Hematopoietic multipotent progenitor cell treated with erythropoietin and hydrocortisone succinate and interleukin-3 and kit ligand, for 4 days (in vitro differentiated cells): ENCODE data around the gene NECAB2.

Experiments used
- DNase-seq: peaks from one replicate; pipeline ENCODE4 v3.0.0-alpha.2; 2015

The NECAB2 gene

DNA sequence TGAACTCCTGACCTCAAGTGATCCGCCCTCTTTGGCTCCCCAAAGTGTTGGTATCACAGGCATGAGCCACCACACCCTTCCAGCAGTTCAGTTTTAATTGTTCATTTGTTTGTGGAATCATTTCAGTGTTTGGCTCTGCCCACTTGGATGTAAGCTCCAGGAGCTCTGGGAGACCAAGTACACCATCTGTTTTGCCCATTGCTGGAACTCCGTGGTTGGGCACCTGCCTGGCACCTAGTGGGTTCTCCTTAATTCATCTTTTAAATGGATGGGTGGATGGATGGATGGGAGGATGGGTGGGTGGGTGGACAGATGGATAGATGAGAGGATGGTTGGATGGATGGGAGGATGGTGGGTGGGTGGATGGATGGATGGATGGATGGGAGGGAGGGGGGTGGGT is 953 bp upstream of the NECAB2 start:
- no peak for DNase-seq

DNA sequence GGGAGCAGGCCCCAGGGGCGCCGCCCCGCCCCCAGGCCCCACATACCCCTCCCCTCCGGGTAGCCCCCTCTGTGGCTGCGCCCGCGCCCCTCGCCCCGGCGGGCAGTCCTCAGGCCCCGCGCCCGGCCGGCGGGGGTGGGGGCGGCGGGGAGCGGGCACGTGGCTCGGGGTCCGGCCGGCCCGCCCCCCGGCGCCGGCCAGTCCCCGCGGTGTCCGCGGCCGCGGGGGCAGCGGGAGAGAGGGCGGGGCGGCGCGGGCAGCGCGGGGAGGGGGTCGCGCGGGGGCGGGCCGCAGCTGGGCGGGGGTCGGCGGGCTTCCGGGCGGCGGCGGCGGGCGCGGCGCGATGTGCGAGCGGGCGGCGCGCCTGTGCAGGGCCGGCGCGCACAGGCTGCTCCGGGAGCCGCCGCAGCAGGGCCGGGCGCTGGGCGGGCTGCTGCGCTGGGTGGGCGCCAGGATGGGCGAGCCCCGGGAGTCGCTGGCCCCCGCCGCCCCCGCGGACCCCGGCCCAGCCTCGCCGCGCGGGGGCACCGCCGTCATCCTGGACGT is 335 bp downstream of the NECAB2 start:
- DNase-seq: no peak

DNA sequence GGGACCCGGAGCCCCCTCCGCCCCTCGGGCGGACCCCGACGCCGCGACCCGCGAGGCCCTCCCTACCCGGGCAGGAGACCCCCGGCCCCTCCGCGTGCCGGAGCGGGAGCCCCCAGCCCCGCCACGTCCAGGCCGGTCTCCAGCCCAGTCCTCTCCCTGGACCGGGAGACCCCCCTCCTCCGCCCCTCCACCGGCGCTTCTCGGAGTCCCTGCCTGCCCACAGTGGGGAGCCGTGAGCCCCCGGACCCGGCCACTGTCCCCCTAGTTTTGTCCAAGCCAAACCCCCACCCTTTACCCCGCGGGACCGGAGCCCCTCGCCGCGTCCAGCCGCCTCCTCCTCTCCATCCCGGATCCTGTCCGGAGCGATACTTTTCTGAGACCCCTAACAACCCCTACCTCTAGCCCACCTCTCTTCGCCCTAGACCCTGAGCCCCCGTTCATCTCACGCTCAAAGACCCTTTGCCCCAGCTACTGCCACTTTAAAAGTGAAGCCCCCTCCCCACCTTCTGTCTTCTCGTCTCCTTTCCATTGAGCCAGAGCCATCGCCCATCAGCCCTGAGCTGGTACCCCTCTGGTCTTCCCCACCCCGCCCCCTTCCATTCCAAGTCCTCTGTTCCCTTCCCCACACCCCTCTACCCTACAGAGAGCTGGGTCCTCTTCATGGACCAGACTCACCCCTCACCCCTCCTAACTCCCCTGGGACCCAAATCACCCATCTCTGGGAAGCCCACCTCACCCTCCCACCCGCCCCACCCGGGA is 1.0 kb downstream of the NECAB2 start:
- DNase-seq: no peak

DNA sequence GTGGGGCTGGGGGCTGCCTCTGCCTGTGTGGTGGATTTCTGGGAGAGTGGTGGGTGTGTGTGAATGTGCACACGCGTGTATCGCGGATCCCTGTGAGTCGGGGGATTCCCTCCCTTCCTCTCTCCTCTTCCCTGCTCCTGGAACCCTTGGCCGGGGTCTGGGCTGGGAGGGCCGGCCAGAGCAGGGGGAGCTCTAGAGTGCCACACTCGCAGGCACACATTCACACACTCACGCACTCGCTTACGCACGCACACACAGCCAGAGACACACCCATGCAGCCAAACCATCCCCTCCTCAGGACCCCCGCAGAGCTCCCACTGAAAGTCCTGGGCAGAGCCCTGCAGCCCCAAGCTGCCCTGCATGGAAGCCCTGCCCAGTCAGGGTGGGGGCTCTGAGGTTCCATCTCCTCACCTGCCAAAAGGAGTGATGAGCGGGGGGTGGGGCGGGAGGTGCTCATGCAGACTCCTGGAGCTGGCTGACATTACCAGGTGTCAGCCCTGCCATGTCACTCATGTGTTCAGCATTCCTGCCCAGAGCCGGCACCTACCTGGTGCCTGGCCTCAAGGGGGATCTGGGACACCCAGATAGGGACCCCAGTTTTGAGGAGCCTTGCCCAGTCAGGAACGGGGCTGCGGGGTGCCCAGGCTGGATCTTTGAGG is 1.9 kb downstream of the NECAB2 start:
- DNase-seq: no peak

DNA sequence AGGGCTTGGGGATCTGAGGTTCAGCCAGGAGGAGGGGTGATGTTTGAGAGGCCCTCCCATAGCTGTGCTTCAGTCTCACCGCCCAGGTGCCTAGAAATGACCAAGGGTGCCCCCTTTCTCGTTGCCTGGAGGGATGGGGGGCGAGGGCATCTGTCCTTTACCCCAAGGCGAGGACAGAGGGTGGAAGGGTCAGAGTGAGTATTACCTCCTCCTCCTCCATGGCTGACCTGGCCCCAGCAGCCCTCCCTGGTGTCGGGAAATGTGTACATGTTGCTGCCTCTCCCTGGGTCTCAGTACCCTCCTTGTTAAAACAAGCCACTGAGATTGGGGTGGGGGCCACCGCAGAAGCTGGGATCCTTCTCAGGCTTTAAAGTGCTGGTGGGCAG is 2.4 kb downstream of the NECAB2 start:
- no peak for DNase-seq

DNA sequence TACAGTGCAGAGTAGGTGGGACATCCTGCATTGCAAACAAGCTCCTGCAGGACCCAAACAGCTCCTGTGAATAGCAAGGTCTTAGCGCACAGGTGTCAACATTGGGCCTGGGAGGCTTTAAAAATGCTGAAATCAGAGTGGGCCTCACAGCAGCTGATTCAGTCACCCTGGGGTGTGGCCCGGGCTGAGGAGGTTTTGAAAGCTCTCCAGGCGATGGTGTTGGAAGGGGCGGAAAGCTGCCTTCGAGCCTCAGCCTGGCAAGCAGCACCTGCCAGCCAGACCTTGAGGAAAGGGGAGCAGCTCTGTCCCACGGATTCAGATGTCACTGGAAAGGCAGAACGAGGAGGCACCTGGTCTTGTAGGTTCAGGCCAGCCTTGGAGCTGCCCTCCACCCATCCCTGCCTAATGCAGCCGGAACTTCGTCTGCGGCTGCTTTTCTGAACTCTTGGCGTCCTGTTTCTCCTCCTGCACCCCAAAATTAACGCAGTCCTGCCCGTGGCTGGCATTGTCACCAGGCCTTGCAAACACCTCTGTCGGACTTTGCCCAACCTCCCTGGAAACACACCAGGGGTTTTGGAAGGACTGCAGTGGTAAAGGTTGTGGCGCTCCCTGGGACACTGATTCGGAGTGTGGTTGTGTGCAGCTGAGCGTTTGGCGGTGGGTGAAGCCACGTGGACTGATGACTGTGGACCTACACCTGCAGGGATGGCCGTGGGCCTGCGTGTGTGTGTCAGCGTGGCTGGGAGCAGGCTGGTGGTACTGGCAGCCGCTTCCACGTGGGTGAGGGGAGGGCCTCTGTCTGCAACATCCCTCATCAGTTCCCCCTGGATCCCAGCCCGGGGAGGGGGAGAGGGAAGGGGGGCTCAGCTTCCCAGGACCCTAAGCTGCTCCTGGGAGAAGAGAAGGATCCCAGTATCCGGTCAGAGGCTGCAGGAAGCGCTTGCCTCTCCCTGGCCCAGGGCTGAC is 3.4 kb downstream of the NECAB2 start:
- no peak for DNase-seq

DNA sequence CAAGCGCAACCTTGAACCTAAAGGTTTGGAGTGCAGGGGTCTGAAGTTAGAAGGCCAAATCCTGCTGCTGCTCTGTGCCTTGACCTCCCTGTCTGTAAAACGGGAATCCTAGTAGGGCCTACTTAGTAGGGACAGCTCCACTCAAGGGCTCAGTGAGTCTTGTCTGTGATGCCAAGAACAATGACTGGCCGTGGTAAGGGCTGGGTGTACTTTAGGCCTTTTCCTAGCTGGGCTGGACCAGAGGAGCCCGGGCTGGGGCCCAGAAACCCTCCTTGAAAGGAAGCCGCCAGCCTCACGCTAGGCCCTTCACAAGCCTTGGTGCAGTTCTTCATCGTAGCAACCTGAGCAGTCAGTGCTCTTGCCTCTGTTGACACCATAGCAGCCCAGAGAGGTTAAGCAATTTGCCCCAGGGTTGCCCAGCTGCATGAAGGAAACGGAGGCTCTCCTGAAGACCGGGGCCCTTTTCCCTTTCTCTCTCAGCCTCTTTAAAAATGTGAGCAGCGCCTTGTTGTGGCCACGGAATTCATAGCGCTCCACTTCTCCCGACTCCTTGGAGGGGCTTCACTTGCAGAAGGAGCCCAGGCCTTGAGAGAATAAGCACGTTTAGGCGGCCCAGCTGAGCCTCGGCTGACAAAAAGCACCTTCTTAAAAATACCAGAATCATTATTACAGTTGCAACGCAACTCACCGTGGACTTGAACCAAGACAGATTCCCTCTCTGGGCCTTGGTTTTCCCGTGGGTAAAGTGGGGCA is 4.4 kb downstream of the NECAB2 start:
- no peak for DNase-seq

DNA sequence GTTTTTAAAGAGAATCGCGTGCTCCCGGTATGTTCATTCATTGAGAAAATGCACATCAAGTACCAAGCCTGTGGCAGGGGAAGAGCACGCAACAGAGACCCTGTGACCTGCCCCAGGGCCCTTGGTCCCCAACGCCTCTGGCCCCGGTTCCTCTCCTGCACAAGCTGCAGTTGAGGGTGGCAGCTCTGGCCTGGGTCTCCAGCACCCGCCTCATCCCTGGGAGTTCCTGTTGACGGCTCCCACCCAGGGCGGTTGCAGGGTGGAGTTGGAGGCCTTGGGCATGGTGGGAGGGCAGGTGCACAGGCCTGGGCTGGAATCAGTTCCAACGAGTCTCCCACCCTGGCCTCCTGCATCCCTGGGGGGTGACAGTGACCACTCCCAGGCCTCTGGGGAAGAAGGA is 5.0 kb downstream of the NECAB2 start:
- DNase-seq: no peak

DNA sequence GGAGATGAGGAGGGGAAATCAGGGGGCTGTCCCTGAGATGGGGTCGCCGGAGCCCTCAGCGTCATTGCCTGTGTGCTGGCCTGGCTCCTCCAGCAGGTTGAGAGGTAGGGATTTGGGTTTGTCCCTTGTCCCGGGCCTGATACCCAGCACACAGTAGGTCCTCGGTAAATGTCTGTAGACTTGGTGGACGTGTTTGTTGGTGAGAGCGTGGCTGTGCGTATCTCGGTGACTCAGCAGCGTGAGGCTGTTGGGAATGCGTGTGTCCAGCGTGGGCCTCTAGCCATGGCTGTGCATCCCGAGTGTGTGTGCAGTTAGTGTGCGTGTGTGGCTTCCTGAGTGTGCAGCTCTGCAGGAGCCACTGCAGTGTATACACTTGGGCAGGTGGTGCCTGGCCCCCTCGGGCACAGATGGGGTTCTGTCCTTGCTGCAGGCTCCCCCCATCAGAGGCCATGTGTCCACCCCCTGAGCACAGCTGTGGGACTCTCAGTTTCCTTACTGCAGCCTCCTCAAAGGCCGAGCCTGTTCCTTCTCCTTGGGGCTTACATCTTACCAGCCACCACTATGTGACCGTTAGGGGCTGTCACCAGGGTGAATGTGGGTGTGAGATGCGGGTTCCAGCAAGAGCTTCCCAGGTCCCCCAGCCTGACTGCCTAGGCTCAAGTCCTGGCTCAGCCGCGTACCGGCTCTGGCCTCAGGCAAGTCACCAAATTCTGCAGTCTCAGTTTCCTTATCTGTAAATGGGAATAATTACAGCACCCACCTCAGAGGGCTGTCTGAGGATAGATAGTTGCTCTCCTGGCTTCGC is 5.7 kb downstream of the NECAB2 start:
- no peak for DNase-seq

DNA sequence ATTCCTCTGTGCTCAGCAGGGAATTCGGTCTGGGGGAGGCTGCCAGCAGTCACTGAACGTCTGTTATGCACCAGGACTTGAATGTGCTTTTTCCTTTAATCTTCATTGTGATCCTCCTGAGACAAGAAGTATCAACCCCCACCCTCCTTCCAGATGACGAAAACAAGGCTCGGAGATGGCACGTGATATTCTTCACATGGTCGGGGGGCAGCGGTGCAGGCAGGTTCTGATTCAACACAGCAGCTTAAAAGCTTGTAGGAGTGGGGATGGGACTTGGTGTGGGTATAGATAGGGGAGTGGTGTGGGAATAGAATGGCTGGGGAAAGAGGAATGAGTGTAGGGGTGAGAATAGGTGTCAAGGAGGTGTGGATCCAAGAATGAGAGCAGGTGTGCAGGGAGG is 6.4 kb downstream of the NECAB2 start:
- no peak for DNase-seq

DNA sequence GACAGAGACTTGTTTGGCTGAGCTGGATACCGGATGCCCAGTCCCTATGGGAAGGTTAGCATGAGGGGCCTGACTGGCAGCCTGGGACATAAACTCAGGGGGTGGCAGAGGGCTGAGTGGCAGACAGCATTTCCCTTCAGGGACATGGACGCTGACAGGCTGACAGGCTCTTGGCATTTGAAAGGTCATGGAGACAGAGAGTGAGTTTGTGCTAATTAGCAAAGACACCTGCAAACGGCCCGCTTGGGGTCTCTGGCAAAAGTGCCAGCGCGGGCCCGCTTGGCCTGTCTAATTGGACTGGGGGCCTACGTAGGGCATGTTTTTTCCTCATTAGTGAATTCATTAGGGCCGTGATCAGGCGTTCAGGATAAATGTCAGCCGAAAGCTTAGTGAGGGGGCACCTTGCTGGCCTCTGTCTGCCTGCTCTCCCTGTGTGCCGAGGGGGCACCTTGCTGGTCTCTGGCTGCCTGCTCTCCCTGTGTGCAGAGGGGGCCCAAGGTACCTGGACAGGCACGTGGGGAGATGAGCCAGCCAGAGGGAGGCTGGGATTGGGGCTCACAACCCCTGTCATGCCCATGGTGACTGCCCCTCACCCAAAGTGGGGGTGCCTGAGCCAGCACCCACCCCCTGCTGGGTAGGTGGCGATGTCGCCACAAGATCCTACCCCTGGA is 7.7 kb downstream of the NECAB2 start:
- no peak for DNase-seq

DNA sequence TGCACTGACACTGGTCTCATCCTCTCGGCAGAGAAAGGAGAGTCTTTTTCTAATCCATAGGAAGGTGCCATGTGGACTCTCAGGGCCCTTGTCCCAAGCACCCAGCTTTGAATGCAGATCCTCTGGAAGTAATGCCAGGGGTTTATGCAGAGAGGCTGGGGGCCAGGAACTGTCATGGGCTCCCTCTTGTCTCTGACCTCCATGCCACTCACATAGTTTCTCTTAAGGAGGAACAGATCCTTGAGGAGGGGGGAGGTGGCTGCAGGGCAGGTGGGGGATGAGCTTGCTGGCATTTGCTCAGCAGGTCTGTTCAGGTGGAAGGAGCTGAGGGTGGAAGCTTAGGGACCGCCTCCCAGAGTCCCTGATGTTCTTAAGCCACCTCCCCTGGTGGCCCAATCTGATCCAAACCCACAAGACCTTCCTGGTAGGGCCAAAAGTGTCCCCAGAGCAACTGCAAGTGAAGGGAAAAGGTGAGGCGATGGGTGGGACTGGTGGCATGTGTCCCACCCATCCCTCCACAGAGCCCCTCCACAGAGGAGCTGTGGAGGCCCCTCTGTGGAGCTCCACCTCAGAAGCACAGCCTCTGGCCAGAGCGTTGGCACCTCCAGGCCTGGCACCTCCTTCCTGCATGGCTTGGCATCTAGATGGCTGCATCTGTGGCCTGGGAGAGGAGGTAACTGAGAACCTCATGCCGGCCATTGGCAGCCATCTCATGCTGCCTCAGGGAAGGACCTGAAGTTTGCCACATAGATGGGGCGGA is 9.2 kb downstream of the NECAB2 start:
- DNase-seq: no peak

DNA sequence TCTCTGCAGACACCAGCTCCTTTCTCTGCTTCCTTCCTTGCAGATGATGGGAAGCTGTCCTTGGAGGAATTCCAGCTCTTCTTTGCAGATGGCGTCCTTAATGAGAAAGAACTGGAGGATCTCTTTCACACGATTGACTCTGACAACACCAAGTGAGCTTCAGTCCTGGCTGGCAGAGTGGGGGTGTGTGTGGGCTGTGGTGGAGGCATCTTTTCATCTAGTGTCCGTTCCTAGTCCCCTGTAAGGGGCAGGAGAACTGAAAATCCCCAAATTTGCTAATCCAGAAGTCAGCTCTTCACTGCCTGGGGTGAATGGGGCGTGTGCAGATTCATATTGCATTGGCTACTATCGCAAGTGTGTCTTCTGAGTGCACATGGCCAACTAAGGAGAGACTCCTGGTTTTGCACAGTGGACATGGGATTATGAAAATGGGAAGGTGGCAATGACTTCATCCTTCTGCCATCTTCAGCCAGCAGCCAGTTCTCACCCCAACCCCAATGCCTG is 10.4 kb downstream of the NECAB2 start:
- DNase-seq: no peak

DNA sequence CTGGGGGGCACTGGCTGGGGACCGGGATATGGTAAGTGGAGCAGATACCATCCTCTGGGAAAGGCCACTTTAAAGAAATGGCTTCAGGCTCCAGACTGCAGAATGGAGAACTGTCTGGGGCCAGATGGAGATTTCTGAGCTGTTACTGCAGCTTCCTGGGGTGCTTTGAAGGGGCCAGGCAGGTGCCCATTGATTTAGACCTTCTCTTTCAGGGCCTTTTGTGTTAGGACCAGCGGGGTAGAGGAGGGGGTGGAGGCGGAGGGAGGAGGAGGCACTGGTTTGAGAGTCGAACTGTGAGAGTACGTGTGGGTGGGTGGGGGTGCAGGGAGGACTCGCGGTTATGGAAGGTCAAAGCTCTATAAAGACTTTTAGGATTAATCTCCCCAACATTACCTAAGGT is 11.4 kb downstream of the NECAB2 start:
- no peak for DNase-seq

DNA sequence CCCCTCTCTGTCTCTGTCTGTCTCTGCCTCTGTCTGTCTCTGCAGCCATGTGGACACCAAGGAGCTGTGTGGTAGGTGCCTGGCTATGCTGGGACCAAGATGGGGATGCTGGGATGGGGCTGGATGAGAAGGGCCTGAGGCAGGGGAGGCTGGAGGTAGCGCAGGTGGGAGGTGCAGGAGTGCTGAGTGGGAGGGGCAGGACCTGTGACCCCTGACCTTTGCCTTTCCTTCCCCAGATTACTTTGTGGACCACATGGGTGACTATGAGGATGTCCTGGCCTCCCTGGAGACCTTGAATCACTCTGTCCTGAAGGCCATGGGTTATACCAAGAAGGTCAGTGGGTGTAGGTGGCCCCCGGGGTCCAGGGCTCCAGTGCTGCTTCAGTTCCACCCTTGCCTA is 12.8 kb downstream of the NECAB2 start:
- DNase-seq: no peak

DNA sequence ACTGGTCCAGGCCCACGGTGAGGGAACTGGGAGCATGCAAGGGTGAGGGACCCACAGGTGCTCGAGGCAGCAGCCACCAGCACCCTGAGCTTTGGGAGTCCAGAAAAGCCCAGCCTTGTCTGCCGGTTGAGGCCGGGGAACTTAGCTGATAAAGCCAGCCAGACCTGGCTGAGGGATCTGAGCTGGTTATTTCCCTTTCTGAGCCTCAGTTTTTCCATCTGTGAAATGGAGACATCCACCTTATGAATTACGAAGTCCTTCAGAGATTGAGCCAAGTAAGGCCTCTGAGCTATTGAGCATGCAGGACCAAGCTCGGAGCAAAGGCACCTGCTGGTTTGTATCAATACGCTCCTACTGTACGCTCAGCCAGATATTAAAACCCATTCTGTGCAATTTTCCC is 13.8 kb downstream of the NECAB2 start:
- no peak for DNase-seq

DNA sequence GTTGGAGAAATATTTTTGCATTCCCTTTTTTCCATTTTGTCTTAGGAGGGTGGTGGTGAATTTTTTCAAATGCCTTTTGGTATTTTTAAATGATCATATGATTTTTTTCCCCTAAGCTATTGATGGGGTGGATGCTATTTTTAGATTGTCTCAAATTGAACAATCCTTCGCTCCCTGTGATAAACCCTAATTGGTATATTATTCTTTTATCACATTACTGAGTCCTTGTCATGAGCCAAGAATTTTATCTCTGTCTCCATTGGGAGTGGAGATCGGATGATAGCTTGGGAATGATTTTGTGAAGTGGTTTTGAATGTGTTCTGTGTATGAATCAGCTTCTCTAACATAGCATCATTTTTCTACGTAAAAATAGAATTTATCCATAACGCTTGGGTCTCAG is 15.4 kb downstream of the NECAB2 start:
- no peak for DNase-seq

DNA sequence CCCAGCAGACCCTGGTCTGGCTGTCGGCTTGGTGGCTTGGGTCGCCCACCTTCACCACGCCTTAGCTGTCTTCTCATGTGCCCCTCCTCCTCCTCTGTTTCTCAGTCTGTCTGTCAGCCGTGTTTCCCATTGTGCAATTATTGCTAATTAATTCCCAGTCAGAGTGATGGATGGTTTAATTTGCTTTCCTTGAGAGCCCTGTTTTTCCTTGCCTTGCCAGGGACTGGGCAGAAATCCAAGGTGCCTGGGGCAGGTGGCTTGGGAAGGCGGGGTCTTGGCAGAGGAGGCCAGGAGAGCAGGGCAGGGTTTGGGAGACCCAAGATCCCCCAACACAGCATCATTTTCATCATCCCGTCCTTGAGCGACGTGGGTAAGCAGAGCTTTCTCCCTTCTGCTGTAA is 21.3 kb downstream of the NECAB2 start:
- DNase-seq: no peak

DNA sequence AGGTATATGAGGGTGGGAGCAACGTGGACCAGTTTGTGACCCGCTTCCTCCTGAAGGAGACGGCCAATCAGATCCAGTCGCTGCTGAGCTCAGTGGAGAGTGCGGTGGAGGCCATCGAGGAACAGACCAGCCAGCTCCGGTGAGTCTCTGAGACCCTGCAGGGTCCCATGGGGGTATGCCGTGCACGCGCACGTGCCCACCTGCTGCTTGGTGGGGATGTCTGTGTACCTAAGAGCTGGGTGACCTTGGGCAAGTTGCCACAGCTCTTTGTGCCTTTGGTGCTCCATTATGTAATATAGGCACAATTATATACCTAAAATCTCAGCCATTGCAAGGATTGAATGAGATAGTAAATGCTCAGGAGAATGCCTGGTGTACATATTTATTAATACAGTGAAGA is 22.4 kb downstream of the NECAB2 start:
- no peak for DNase-seq

DNA sequence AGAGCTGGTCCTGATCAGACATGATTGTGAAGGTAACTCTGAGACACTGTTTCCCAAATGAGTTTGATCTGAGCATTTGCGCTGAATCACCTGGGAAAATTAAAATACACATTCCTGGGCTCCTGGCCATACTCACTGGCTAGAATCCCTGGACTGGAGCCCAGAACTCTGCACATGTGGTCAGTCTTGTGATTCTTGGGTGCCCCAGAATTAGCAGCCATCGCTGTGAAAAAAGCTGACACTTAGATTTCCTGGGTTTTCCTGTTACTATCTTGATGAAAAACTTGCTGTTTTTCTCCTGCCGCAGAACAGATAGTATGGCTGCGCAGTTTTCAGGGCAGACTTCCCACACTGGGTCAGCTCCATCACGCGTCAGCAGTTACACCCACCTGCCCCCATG is 24.6 kb downstream of the NECAB2 start:
- no peak for DNase-seq
